HG02571 (cell line): Measurements from ENCODE around the gene NTN3.
"Not testable (repeated sequence)": the region's sequence is repeated elsewhere in the genome, so short reads cannot be mapped to it uniquely, and the experiment has no call there.

Source experiments
- ATAC-seq: cut with Tn5 transposase; IDR thresholded peaks from one replicate; pipeline ENCODE4 v1.9.1; 2021; ENCODE audit warnings: mild to moderate bottlenecking, moderate library complexity; ENCODE audit not compliant: unreplicated experiment

NTN3 gene

DNA sequence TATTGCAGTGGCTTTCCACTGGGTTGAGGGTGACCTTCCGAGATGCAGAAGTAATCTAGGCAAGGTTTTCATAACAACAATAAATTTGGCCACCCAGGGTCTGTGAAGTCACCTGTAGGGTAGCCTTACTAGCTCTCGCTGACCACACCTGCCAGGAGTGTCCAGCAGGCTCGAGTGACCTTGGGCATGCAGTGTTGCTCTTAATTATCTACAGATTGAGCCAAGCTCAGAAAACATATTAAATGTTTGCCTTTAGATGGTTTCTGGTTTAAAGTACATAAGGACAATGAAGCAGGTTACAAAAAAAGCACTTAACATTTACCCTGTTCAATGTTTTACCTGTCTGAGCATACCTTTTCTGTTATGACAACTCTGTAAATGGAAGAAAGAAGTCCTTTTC lies 5.6 kb downstream of the NTN3 start:
- no peak for ATAC-seq

DNA sequence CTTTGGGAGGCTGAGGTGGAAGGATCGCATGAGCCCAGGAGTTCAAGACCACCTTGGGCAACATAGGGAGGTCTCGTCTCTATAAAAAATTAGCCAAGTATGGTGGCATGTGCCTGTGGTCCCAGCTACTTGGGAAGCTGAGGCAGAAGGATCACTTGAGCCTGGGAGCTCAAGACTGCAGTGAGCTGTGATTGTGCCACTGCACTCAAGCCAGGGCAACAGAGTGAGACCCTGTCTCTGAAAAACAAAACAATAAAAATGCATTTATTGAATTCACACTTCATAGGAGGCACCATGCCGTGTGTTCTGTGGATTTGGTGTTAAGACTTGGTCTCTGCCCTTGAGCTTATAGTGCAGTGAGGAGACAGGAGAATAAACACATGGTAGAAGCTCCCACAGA lies 6.2 kb downstream of the NTN3 start:
- ATAC-seq = no peak

DNA sequence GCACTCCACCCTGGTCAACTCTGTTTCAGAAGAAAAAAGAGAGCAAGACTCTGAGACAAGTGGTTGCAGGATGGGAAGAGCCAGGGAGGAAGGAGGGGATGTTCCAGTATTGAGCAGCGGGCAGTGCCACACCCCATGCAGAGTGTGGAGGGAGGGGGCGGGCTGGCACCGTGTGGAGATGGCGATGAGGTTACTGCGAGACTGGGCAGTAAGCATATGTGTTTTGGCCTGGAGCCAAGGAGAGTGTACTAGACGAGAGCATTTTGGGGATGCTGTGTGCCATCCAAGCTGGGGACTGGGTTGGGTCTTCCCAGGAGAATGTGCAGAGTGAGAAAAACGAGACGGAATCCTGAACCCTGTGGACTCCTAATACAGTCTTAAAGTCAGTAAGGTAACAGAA lies 7.2 kb downstream of the NTN3 start:
- no peak for ATAC-seq

GRCh38 chr16:2479996-2480395 lies 8.9 kb downstream of the NTN3 start:
- ATAC-seq = not testable (repeated sequence)

- ATAC-seq = no peak
Observed at GRCh38 chr16:2480948-2481347, 9.9 kb downstream of the NTN3 start.

DNA sequence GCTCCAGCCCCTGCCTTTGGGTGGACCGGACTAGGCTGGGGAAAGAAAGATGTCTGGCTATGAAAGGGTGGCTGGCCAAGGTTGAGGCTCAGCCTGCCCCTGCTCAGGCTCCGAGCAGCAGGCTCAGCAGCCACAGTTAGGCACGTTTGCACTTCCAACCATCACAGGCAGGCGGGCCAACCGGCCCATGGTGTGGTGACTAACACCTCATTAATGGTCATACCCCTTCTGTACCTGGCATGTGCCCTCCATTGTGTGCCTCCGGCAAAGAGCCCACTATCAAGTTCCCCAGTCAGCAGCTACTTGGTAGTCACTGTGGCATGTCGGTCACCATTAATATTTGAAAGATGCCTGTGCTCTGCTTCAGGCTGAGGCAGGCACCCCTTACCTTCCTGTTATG lies 10.6 kb downstream of the NTN3 start:
- no peak for ATAC-seq

DNA sequence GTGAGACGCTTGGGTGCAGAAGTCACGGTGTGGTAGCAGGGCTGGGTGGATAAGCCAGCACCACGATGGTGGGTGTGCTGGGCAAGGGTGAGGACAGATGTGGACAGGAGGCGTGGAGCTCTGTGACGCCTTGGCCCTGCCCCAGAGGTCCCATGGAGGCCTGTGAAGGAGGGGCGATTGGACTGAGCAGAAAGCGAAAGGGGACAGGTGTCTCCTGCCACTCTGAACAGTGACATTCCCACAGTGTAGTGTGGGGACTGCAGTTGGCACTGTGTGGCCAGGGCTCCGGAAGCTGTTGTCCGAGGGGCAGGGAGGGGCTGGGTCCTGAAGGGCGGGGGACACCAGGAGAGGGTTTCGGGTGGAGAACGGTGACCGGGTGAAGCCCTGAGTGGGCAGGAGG lies 11.2 kb downstream of the NTN3 start:
- ATAC-seq = no peak

GRCh38 chr16:2482708-2483534 lies 11.8 kb downstream of the NTN3 start:
- ATAC-seq = no peak

DNA sequence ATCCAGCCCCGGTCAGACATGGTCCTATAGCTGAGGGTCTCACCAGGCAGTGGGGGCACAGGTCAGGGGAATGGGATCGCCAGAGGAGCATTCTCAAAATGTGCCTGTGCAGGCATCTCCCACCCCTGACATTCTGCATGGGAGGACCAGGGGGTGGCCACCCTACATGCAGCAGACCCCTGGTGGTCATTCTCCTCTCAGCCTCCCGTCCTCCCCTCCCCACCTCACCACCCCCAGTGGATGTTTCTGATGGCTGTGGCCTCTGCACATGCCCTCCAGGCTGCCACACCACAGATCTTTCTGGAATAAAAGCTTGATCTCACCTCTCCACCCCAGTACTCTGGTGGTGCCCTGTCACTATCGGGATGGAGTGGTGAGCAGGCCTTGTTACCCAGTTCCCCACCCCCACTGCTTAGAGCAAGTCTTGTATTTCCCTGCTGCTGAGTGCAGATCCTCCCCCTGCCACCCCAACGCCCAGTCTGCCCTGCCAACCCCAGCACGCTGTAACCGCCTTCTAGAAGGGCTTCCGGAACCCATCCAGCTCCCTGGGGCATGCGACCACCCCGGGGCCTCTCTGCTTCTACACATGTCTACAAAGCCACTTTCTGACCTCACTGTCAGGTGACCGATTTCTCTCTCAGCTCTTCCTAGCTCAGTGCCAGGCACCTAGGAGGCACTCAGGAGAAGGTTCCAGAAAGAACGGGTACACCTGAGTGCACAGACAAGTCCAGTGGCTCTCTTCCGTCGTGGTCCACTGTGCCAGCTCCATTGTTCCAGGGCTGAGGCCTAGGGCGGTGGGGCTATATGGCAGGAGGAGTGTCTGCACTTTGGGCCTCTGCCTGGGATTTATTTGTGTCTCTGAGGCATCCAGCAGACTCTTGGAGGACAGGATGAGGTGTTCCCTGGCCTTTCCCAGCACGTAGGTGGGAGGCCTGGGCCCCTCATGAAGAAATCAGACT lies 13.1 kb downstream of the NTN3 start:
- no peak for ATAC-seq

DNA sequence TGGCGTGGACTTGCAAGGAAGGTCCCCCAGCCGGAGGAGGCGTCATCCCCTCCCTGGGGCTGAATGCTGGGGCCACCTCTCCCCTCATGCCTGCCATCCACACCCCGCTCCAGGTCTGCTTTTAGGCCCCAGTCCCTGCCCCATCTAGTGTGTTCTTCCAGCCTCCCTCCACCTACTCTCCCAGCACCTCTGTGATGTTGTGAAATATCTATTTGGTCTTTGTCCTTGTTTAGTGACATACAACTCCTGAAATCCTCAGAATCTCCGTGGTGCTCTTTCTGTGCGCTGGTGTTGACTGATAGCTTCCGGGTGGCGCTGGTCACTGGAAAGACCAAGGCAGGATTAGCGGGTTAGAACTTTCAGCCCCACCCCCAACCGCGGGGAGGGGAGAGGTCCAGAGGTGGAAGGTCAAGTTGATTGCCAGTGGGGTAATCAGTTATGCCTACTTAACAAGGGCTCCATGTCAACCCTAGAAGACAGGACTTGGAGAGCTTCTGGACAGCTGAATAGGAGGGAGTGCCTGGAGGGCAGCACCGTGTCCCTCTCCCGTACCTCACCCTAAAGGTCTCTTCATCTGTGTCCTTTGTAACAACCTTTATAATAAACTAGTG lies 13.9 kb downstream of the NTN3 start:
- ATAC-seq = no peak

DNA sequence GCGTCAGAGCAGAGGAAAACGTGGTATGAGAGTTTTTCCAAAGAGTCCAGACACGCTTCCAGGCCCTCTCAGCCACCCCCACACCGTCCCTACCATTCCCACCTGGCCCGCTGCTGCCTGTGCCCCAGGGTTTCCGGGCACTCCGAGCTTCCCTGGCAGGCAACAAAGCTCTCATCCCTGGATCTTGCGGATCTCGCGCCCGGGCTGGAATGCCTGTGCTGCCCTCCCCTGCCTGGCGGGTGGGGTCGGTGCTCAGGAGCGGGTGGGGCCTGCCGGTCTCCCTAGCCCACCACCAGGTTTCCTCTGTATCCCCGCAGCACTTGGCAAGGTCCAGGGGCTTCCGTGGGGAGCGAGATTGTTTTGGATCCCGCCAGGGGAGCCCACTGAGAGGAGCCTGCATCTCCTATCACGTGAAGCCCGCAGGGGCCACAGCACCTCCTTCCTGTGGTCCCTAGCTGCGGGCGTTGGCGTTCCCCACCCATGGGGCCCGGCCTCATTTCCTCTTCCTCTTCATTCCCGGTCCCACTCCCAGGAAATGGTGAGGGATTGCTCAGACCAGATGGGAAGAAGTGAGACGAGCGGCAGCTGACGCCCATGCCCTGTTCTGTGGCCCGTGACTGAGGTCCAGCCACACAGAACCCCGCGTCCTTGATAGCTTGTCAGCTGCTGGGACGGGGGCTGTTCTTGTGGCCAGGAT lies 14.9 kb downstream of the NTN3 start:
- ATAC-seq = no peak

DNA sequence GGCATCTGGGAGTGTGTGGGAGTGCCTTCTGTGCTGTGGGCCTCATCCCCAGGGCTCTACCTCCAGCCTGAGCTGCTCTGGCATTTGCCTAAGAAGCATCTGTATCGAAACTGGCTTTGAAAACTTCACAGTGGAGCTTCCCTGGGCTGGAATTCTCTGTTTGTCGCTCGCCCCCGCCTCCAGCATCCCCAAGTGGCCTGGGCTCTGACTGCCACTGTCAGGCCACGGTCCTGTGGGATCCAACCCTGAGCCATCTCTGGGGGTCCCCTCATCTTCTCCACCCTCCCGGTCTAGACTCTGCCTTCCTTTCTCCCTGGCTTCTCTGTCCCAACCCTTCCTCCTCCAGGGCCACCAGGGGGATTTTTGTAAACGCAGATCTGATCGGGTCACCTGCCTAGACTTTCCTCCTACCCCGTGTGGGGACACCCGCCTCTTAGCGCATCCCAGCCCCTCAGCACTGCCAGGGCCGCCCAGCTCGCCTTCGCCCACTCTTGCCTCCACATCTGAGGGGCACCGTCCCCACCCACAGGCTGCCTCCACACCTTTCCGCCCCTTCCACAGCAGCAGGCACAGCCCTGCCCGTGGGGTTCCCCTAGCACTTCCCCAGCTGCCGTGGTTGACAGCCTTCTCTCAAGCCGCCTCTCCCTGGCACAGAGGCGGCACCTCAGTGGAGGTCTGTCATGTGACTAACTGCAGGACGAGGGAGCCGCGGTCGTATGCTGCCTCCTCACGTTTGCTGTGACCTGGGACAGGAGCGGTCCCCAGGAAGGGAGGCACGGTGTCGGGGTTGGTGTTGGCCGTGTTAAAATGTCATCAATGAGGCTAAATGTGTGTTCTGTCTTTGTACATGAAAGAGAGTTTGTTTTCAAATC lies 15.8 kb downstream of the NTN3 start:
- peak; percentile 59 for ATAC-seq

DNA sequence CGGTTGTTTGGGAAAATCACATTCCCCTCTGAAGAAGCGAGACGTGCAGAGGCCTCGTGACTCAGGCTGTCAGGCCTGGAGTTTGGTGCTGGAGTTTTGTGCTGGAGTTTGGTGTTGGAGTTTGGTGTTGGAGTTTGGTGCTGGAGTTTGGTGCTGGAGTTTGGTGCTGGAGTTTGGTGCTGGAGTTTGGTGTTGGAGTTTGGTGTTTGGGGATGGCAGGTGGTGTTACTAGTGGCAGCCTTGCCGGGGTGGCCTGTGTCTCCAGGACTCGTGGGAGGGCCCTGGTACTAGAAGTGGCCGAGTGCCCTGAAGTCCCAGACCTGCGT lies 16.4 kb downstream of the NTN3 start:
- ATAC-seq = no peak

- ATAC-seq = no peak
Observed at GRCh38 chr16:2487903-2488531, 16.9 kb downstream of the NTN3 start.

GRCh38 chr16:2489581-2489980 lies 18.5 kb downstream of the NTN3 start:
- no peak for ATAC-seq

GRCh38 chr16:2490190-2491105 lies 19.4 kb downstream of the NTN3 start:
- no peak for ATAC-seq

GRCh38 chr16:2492292-2492691 lies 21.2 kb downstream of the NTN3 start:
- no peak for ATAC-seq

GRCh38 chr16:2493605-2494004 lies 22.5 kb downstream of the NTN3 start:
- no peak for ATAC-seq

DNA sequence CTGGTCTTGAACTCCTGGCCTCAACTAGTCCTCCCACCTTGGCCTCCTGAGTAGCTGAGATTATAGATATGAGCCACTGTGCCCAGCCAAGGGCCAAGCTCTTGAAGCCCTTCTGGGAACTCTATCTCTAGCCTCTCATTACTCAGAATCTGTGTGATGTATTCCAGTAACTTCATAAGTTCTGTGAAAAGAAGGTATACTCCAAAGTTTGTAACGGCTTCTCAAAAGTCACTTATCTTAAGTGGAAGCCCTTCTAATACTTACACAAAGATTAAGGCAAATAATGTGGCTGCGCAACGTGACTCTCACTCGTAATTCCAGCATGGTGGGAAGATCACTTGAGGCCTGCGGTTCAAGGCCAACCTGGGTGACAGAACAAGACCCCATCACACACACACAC lies 23.5 kb downstream of the NTN3 start:
- no peak for ATAC-seq
